NCI-H2196 treated with DMSO at 0.1 percent for 48 hours (cell line): ENCODE measurements around the gene ZNF727.
"Not testable (repeated sequence)": the region's sequence is repeated elsewhere in the genome, so short reads cannot be mapped to it uniquely, and the experiment has no call there.

Experiments used
- DNase-seq: peaks from one replicate; lab custom pipeline; 2025; ENCODE audit not compliant: unreplicated experiment; lab: John Stamatoyannopoulos, UW

The ZNF727 gene

GRCh38 chr7:64045301-64046040, at the start of gene ZNF727:
TSS of gene ZNF727 (plus strand) at chr7:64045434. CDS start at chr7:64045622, 188 bp downstream.
- no peak for DNase-seq

GRCh38 chr7:63998549-63998948, 46.7 kb upstream of the ZNF727 start, which contains the start of gene ZNF722:
TSS of gene ZNF722 (plus strand) at chr7:63998849. CDS start at chr7:63998962, 113 bp downstream.
- no peak for DNase-seq

GRCh38 chr7:64015496-64015895, 29.7 kb upstream of the ZNF727 start:
- DNase-seq = not testable (repeated sequence)

GRCh38 chr7:64035388-64035787, 9.8 kb upstream of the ZNF727 start:
- no peak for DNase-seq

- DNase-seq = no peak
Measured at GRCh38 chr7:64037095-64037494, 8.1 kb upstream of the ZNF727 start.

GRCh38 chr7:64046041-64046389, 781 bp downstream of the ZNF727 start:
- DNase-seq = no peak

GRCh38 chr7:64077837-64078698, 32.8 kb downstream of the ZNF727 start:
- not testable (repeated sequence) for DNase-seq

GRCh38 chr7:64078699-64078994, 33.4 kb downstream of the ZNF727 start:
- no peak for DNase-seq

- DNase-seq = no peak
Measured at GRCh38 chr7:64087501-64087900, 42.3 kb downstream of the ZNF727 start.

GRCh38 chr7:64088863-64089262, 43.6 kb downstream of the ZNF727 start:
- not testable (repeated sequence) for DNase-seq
